ENCODE data around the gene RIOK3. TPM values are rescaled to one million over a fixed set of nuclear protein-coding genes. Genes with fewer than 3 reads are reported as not detected.
A peak's percentile ranks its signal among the peaks of the same experiment; 100 is the strongest.

Gene RIOK3
- total and polyA plus RNA-seq, 12 donors = 33.7 to 74.6 (median 61.8) TPM

GRCh38 chr18:23521907-23522306, 68.8 kb downstream of the RIOK3 start:
- Histone ChIP-seq H3K4me1 (peaks cover 0 to 19% (median 0%) of the 10 kb centered on the region in 9 donors), H3K36me3 (peaks cover 0 to 100% (median 84%) of the 10 kb centered on the region in 9 donors), H3K27me3 (no peaks in the 10 kb centered on the region), H3K4me3 (no peak overlapping the region), H3K9me3 (no peaks in the 10 kb centered on the region), H3K27ac (peak overlapping the region in 2 of 10 donors; percentile 4 to 52)
- ATAC-seq (peak in 4 of 8 donors; percentile 30 to 56 (median 37)), DNase-seq (no peak)
- intact Hi-C loops (cut with DNase I) = no loop called here
- 69 to 74% methylated on average over 7 of the region's 7 CpGs for WGBS, 2 donors
- TF ChIP-seq CTCF (IDR thresholded peaks at IDR 0.05) = no peak

- Histone ChIP-seq H3K9me3 (no peaks in the 10 kb centered on the region), H3K27ac (peak overlapping the region in 1 of 10 donors; percentile 8), H3K27me3 (no peaks in the 10 kb centered on the region), H3K4me3 (no peak overlapping the region), H3K36me3 (peaks cover 0 to 100% (median 83%) of the 10 kb centered on the region in 9 donors), H3K4me1 (peaks cover 0 to 25% (median 0%) of the 10 kb centered on the region in 9 donors)
- DNase-seq = no peak
- intact Hi-C loops (cut with DNase I) = no loop called here
- no peak for ATAC-seq
- WGBS, 2 donors = 89 to 91% methylated on average over 12 of the region's 12 CpGs
- no peak for TF ChIP-seq CTCF (IDR thresholded peaks at IDR 0.05)
Measured at GRCh38 chr18:23523429-23524212, 70.5 kb downstream of the RIOK3 start.

- ATAC-seq = no peak
- TF ChIP-seq CTCF (IDR thresholded peaks at IDR 0.05) = no peak
- Histone ChIP-seq H3K27me3 (no peaks in the 10 kb centered on the region), H3K9me3 (no peaks in the 10 kb centered on the region), H3K4me3 (no peak overlapping the region), H3K4me1 (peaks cover 0 to 32% (median 0%) of the 10 kb centered on the region in 9 donors), H3K36me3 (peaks cover 0 to 100% (median 83%) of the 10 kb centered on the region in 9 donors), H3K27ac (peak overlapping the region in 1 of 10 donors; percentile 8)
- no peak for DNase-seq
- WGBS, 2 donors = 94 to 96% methylated on average over 14 of the region's 14 CpGs
- intact Hi-C loops (cut with DNase I) = no loop called here
Measured at GRCh38 chr18:23524213-23524707, 71.2 kb downstream of the RIOK3 start.

GRCh38 chr18:23526501-23527063, 73.5 kb downstream of the RIOK3 start:
- DNase-seq (no peak), ATAC-seq (no peak)
- Histone ChIP-seq H3K27ac (no peak overlapping the region), H3K9me3 (no peaks in the 10 kb centered on the region), H3K36me3 (peaks cover 0 to 100% (median 85%) of the 10 kb centered on the region in 9 donors), H3K27me3 (no peaks in the 10 kb centered on the region), H3K4me3 (no peak overlapping the region), H3K4me1 (peaks cover 0 to 42% (median 0%) of the 10 kb centered on the region in 9 donors)
- no peak for TF ChIP-seq CTCF (IDR thresholded peaks at IDR 0.05)
- intact Hi-C loops (cut with DNase I) = no loop called here
- 95 to 99% methylated on average over 5 of the region's 5 CpGs for WGBS, 2 donors
